Measurements from ENCODE around the gene IL17A. TPM values are rescaled to one million over a fixed set of nuclear protein-coding genes. Genes with fewer than 3 reads are reported as not detected.
"Not testable (repeated sequence)": the region's sequence is repeated elsewhere in the genome, so short reads cannot be mapped to it uniquely, and the experiment has no call there.

Gene IL17A
- total RNA-seq, 1 experiment from 2014 or later = not detected

DNA sequence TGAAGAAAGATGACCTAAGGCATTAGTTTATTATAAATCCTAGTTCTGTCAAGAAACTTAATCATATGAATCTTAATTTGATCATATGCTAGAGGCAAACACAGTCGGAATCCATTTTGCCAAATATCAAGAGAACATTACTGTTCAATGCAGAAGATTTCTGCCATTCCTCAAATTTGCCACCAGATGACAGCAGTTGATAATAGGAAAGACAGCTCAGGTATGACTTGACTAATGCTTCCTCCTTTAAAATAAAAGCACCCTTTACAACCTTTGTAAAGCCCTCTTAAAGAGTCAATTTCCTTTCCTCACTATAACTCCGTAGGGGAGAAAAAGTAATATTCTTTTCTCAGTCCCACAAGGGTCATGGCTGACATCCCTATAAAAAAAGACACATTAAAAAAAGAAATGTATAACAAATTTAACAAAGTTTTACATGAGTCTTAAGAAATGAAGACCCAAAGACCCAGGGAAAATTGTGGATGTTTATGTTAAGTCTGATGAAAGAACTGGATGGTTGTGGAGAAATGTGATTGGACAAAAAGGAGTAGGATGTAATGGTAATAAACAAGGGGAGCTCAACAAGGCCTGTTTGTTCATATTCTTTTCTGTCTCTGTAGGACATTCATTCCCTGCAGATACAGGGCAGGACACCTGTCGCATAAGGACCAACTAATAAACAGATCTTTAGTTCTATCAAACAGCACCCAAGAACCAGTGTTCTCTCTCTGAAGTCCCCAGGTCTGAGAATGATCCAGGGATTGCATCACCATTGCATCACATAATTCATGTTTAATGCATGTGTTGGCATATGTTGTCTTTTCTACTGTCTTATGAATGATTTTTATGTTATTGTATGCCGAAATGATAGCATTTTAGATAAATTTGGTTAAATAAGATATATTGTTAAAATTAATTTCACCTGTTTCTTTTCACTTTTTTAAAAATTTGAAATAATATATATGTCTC is 23.0 kb upstream of the IL17A start:
- no peak for TF ChIP-seq EZH2 (IDR thresholded peaks at IDR 0.05; ENCODE audit: low read depth)
- TF ChIP-seq, protein P1, sequence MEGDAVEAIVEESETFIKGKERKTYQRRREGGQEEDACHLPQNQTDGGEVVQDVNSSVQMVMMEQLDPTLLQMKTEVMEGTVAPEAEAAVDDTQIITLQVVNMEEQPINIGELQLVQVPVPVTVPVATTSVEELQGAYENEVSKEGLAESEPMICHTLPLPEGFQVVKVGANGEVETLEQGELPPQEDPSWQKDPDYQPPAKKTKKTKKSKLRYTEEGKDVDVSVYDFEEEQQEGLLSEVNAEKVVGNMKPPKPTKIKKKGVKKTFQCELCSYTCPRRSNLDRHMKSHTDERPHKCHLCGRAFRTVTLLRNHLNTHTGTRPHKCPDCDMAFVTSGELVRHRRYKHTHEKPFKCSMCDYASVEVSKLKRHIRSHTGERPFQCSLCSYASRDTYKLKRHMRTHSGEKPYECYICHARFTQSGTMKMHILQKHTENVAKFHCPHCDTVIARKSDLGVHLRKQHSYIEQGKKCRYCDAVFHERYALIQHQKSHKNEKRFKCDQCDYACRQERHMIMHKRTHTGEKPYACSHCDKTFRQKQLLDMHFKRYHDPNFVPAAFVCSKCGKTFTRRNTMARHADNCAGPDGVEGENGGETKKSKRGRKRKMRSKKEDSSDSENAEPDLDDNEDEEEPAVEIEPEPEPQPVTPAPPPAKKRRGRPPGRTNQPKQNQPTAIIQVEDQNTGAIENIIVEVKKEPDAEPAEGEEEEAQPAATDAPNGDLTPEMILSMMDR (conservative IDR thresholded peaks at IDR 0.05) = peak; percentile 70
- intact Hi-C loops (cut with micrococcal nuclease; ENCODE audit: unreplicated experiment) = loop anchor here (1.0 to 2.0 kb wide), 5 partner anchors 100 to 1322 kb away; no protein-coding TSS in a partner anchor
- POLR2A ChIA-PET (ENCODE audit: unreplicated experiment) = interaction anchor here (0.8 kb wide), 1 partner anchor 236 kb away, joined by 7 read pairs; no protein-coding TSS in a partner anchor

DNA sequence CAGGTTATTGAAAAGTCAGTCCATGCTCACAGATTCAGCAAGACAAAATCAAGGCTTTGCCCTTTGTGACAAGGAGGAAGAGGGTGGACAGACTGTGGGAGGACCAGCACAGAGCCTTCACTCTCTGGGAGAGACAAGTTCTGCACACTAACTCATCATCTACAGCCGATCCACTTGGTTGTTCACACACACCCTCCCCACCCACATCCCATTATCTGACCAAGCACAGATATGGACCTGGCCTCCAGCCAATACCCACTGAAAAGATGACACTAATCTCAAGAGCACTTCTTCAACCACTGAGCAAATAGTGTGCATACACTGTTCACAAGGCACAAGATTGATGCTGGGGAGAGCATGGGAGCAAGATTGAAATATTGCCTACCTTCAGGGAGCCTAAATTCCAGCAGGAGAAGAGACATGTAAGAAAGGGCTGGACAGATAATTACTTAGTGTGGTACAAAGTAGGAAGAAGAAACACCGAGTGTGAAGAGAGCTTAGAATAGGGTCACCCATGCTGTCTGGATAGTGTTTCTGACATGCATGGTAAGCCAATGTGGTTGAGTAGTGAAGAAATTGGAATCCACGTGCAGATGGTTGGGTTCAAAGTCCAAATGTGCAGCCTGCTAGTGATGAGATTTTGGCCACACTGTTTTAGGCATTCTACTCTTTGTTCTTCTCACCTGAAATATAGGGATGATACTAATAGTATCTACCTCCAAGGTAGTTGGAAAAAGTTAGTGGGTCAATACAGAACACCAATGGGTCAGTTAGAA is 21.7 kb upstream of the IL17A start:
- BruUV-seq (replicated peaks) = no TSS peak
- intact Hi-C loops (cut with micrococcal nuclease; ENCODE audit: unreplicated experiment) = no loop called here
- POLR2A ChIA-PET (ENCODE audit: unreplicated experiment) = no interaction called here
- Histone ChIP-seq H4K20me1 (ENCODE audit: insufficient read depth) (no peaks in the 10 kb centered on the region), H3K4me3 (no peak overlapping the region), H3K27ac (no peak overlapping the region), H3K9me2 (ENCODE audit: insufficient read depth) (no peaks in the 10 kb centered on the region), H3K4me1 (replicated peaks; ENCODE audit: insufficient read depth) (no peaks in the 10 kb centered on the region), H3K79me2 (ENCODE audit: low read depth) (no peaks in the 10 kb centered on the region), H3K4me2 (no peak overlapping the region), H3F3A (ENCODE audit: insufficient read depth, low read depth) (no peaks in the 10 kb centered on the region), H2AFZ (no peak overlapping the region), H3K9me3 (ENCODE audit: insufficient read depth, low read depth) (0 out of 2 replicates have a peak, but pooled peaks cover 4% of the 10 kb centered on the region), H3K36me3 (ENCODE audit: low read depth) (no peaks in the 10 kb centered on the region), H3K27me3 (ENCODE audit: insufficient read depth, low read depth) (peaks cover 4% of the 10 kb centered on the region; the same call in 1 of the 2 replicates)
- no peak for DNase-seq
- TF ChIP-seq, protein P1 (conservative IDR thresholded peaks at IDR 0.05) = no peak
- TF ChIP-seq EZH2 (IDR thresholded peaks at IDR 0.05; ENCODE audit: low read depth) = no peak
- CTCF ChIA-PET = no interaction called here

More for the DNA sequence above, 23.0 kb upstream of the IL17A start:
- Histone ChIP-seq H3K9me3 (ENCODE audit: insufficient read depth, low read depth) (0 out of 2 replicates have a peak, but pooled peaks cover 4% of the 10 kb centered on the region), H3K9me2 (ENCODE audit: insufficient read depth) (no peaks in the 10 kb centered on the region), H3K4me2 (no peak overlapping the region), H3K79me2 (ENCODE audit: low read depth) (no peaks in the 10 kb centered on the region), H3F3A (ENCODE audit: insufficient read depth, low read depth) (no peaks in the 10 kb centered on the region), H3K4me3 (no peak overlapping the region), H2AFZ (no peak overlapping the region), H4K20me1 (ENCODE audit: insufficient read depth) (no peaks in the 10 kb centered on the region), H3K27ac (no peak overlapping the region), H3K36me3 (ENCODE audit: low read depth) (no peaks in the 10 kb centered on the region), H3K27me3 (ENCODE audit: insufficient read depth, low read depth) (0 out of 2 replicates have a peak, but pooled peaks cover 4% of the 10 kb centered on the region), H3K4me1 (replicated peaks; ENCODE audit: insufficient read depth) (no peaks in the 10 kb centered on the region)
- CTCF ChIA-PET = no interaction called here
- DNase-seq = no peak
- no TSS peak for BruUV-seq (replicated peaks)

DNA sequence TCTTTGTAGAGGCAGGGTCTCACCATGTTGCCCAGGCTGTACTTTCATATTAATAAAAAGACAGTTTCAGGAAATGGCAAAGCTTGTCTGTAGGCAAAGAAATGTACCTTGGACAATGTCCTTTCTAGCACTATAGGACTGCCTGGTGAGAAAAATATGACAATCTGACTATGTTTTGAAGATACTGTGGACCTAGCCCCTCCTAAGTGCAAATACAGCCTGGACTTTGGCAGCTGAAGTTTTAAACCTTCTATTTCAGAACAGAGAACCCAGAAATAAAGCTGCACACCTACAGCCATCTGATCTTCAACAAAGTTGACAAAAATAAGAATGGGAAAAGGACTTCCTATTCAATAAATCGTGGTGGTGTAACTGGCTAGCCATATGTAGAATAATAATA is 18.9 kb upstream of the IL17A start:
- no peaks in the 10 kb centered on the region for H3K9me2 ChIP-seq (ENCODE audit: insufficient read depth)
- no TSS peak for BruUV-seq (replicated peaks)
- no peak for DNase-seq
- no peaks in the 10 kb centered on the region for H4K20me1 ChIP-seq (ENCODE audit: insufficient read depth)
- no peaks in the 10 kb centered on the region for H3K4me1 ChIP-seq (replicated peaks; ENCODE audit: insufficient read depth)
- CTCF ChIA-PET = no interaction called here
- intact Hi-C loops (cut with micrococcal nuclease; ENCODE audit: unreplicated experiment) = no loop called here
- H3K4me3 ChIP-seq = no peak overlapping the region
- no peak overlapping the region for H3K4me2 ChIP-seq
- no peaks in the 10 kb centered on the region for H3K9me3 ChIP-seq (ENCODE audit: insufficient read depth, low read depth)
- peaks cover 22% of the 10 kb centered on the region for H3K27me3 ChIP-seq (ENCODE audit: insufficient read depth, low read depth)
- H3K27ac ChIP-seq = no peak overlapping the region
- H3F3A ChIP-seq (ENCODE audit: insufficient read depth, low read depth) = no peaks in the 10 kb centered on the region
- no peaks in the 10 kb centered on the region for H3K79me2 ChIP-seq (ENCODE audit: low read depth)
- H3K36me3 ChIP-seq (ENCODE audit: low read depth) = no peaks in the 10 kb centered on the region
- POLR2A ChIA-PET (ENCODE audit: unreplicated experiment) = no interaction called here
- no peak overlapping the region for H2AFZ ChIP-seq
- TF ChIP-seq, protein P1 (conservative IDR thresholded peaks at IDR 0.05) = no peak
- no peak for TF ChIP-seq EZH2 (IDR thresholded peaks at IDR 0.05; ENCODE audit: low read depth)

DNA sequence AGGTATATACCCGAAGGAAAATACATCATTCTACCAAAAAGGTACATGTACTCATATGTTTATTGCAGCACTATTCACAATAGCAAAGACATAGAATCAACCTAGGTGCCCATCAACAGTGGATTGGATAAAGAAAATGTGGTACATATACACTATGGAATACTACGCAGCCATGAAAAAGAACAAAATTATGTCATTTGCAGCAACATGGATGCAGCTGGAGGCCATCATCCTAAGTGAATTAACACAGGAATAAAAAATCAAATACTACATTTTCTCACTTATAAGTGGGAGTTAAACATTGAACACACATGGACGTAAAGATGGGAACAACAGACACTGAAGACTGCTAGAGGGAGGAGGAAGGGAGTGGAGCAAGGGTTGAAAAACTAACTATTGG is 17.8 kb upstream of the IL17A start:
- H3K9me2 ChIP-seq (ENCODE audit: insufficient read depth); CTCF ChIA-PET; H3K27ac ChIP-seq; H3F3A ChIP-seq (ENCODE audit: insufficient read depth, low read depth); H3K4me1 ChIP-seq (replicated peaks; ENCODE audit: insufficient read depth); DNase-seq; intact Hi-C loops (cut with micrococcal nuclease; ENCODE audit: unreplicated experiment); H4K20me1 ChIP-seq (ENCODE audit: insufficient read depth); H3K4me3 ChIP-seq; POLR2A ChIA-PET (ENCODE audit: unreplicated experiment); BruUV-seq (replicated peaks); H3K36me3 ChIP-seq (ENCODE audit: low read depth); H3K4me2 ChIP-seq; H3K79me2 ChIP-seq (ENCODE audit: low read depth); H3K9me3 ChIP-seq (ENCODE audit: insufficient read depth, low read depth); H2AFZ ChIP-seq: not testable (repeated sequence)
- peaks cover 22% of the 10 kb centered on the region for H3K27me3 ChIP-seq (ENCODE audit: insufficient read depth, low read depth)
